ENCODE results near the gene NDUFB11. TPM values are rescaled to one million over a fixed set of nuclear protein-coding genes. Genes with fewer than 3 reads are reported as not detected.

NDUFB11 gene
- total RNA-seq, 1 experiment from 2014 or later: 78.9 TPM

- H3K36me3 ChIP-seq (ENCODE audit: control insufficient read depth in 1 of 2, insufficient read depth in 2 of 2, low read length in 2 of 2): no peaks in the 10 kb centered on the region
- no peak for TF ChIP-seq JUND (IDR thresholded peaks at IDR 0.05)
- TF ChIP-seq RAD21 (IDR thresholded peaks at IDR 0.05; ENCODE audit: low read depth): no peak
- TF ChIP-seq ZFX (IDR thresholded peaks at IDR 0.05): no peak
- TF ChIP-seq EZH2 (IDR thresholded peaks at IDR 0.05): no peak
- no peak for TF ChIP-seq ELF1 (IDR thresholded peaks at IDR 0.05; ENCODE audit: borderline replicate concordance, low read depth)
- no peak for TF ChIP-seq YY1 (IDR thresholded peaks at IDR 0.05; ENCODE audit: extremely low read depth, insufficient replicate concordance, low read depth, low read length)
- no peak for TF ChIP-seq ZNF274 (IDR thresholded peaks at IDR 0.05; ENCODE audit: low read depth, low read length)
- TF ChIP-seq EGR1 (IDR thresholded peaks at IDR 0.05; ENCODE audit: low read depth): no peak
- no peak for TF ChIP-seq MAX (IDR thresholded peaks at IDR 0.05)
- TF ChIP-seq REST (IDR thresholded peaks at IDR 0.05; ENCODE audit: low read depth): no peak
- no peak for TF ChIP-seq EZH2phosphoT487 (IDR thresholded peaks at IDR 0.05; ENCODE audit: borderline replicate concordance)
- TF ChIP-seq SIN3A (IDR thresholded peaks at IDR 0.05; ENCODE audit: low read depth): no peak
- no peak for TF ChIP-seq TCF7L2 (IDR thresholded peaks at IDR 0.05; ENCODE audit: borderline replicate concordance, extremely low read depth, insufficient read depth, insufficient read length)
- no peak for TF ChIP-seq POLR2A (IDR thresholded peaks at IDR 0.05; ENCODE audit: borderline replicate concordance, extremely low read depth, insufficient read depth, insufficient read length)
- TF ChIP-seq SP1 (IDR thresholded peaks at IDR 0.05; ENCODE audit: low read depth): no peak
- no peak for TF ChIP-seq CBX3 (IDR thresholded peaks at IDR 0.05; ENCODE audit: low read depth)
- TF ChIP-seq FOSL1 (IDR thresholded peaks at IDR 0.05; ENCODE audit: low read depth): no peak
- TF ChIP-seq ZBTB33 (IDR thresholded peaks at IDR 0.05; ENCODE audit: extremely low read depth, insufficient replicate concordance, low read length): no peak
- TF ChIP-seq SRF (IDR thresholded peaks at IDR 0.05; ENCODE audit: low read depth): no peak
- no peak for TF ChIP-seq ATF3 (IDR thresholded peaks at IDR 0.05)
- no peak overlapping the region for H3K4me2 ChIP-seq (ENCODE audit: low read length)
- ChIA-PET RAD21 (ENCODE audit: low non-redundant PET in 1 of 2, low total read pairs in 2 of 2, uncharacterized antibody in 2 of 2, unreplicated experiment in 2 of 2) (no interaction called here), POLR2A (no interaction called here), CTCF (no interaction called here)
- BruUV-seq (replicated peaks): no TSS peak
- H3K4me1 ChIP-seq (ENCODE audit: control insufficient read depth in 1 of 2, insufficient read depth in 2 of 2, low read length in 2 of 2): no peaks in the 10 kb centered on the region
- no peak overlapping the region for H3K9ac ChIP-seq (ENCODE audit: low read length)
- no peaks in the 10 kb centered on the region for H3K27me3 ChIP-seq (ENCODE audit: insufficient read depth, low read length)
- H3K4me3 ChIP-seq (replicated peaks in 1 of 2; ENCODE audit: low read depth in 1 of 2, low read length in 2 of 2): no peak overlapping the region
- no peak for ATAC-seq
- no peak overlapping the region for H2AFZ ChIP-seq (ENCODE audit: low read depth, low read length, poor library complexity, severe bottlenecking)
- no peak for DNase-seq (ENCODE audit: low read depth, low spot score)
- no peaks in the 10 kb centered on the region for H3K9me2 ChIP-seq (ENCODE audit: insufficient read depth)
- no peak overlapping the region for H3K27ac ChIP-seq (ENCODE audit: low read depth, low read length)
- intact Hi-C loops (cut with micrococcal nuclease): no loop called here
- no peaks in the 10 kb centered on the region for H4K20me1 ChIP-seq (ENCODE audit: insufficient read depth)
- H3K9me3 ChIP-seq (ENCODE audit: control insufficient read depth in 1 of 2, insufficient read depth in 1 of 2, low read depth in 1 of 2, low read length in 2 of 2): no peaks in the 10 kb centered on the region
- peaks cover 74% of the 10 kb centered on the region for H3K79me2 ChIP-seq (ENCODE audit: insufficient read depth, low read length)
Measured at GRCh38 chrX:47164420-47164819, 19.9 kb upstream of the NDUFB11 start.
